Neural progenitor cell (in vitro differentiated cells): ENCODE results near the gene MYOM3. TPM values are rescaled to one million over a fixed set of nuclear protein-coding genes. Genes with fewer than 3 reads are reported as not detected.

Source experiments
- DNase-seq: peaks from one replicate; pipeline ENCODE4 v3.0.0-alpha.2; 2016; ENCODE audit warnings: low spot score
- H2AFZ ChIP-seq: fragments of 200-600 bp; sonication (generic); replicated peaks from 2 replicates; pipeline ENCODE4 v1.6.1; 2016; ENCODE audit warnings: antibody characterized with exemption
- H3F3A ChIP-seq: fragments of 200-600 bp; sonication (generic); 2 replicates; pipeline ENCODE4 v1.6.1; 2016; ENCODE audit warnings: antibody characterized with exemption, low read depth
- H3K27ac ChIP-seq: fragments of 200-600 bp; sonication (generic); 2 replicates; pipeline ENCODE4 v1.5.1; 2016; ENCODE audit warnings: mild to moderate bottlenecking
- H3K27me3 ChIP-seq: fragments of 200-600 bp; sonication (generic); 2 replicates; pipeline ENCODE4 v1.6.1; 2016; ENCODE audit warnings: mild to moderate bottlenecking, moderate library complexity
- H3K36me3 ChIP-seq: fragments of 200-600 bp; sonication (generic); 2 replicates; pipeline ENCODE4 v1.5.1; 2016
- H3K4me1 ChIP-seq: fragments of 200-600 bp; sonication (generic); 2 replicates; pipeline ENCODE4 v1.6.1; 2016; ENCODE audit warnings: mixed run types
- H3K4me2 ChIP-seq: fragments of 200-600 bp; sonication (generic); 2 replicates; pipeline ENCODE4 v1.6.1; 2016
- H3K4me3 ChIP-seq: fragments of 200-600 bp; sonication (generic); 2 replicates; pipeline ENCODE4 v1.5.1; 2016
- H3K79me2 ChIP-seq: fragments of 200-600 bp; sonication (generic); 2 replicates; pipeline ENCODE4 v1.6.1; 2016; ENCODE audit warnings: low read depth
- H3K9ac ChIP-seq: fragments of 200-600 bp; sonication (generic); 2 replicates; pipeline ENCODE4 v1.6.1; 2016
- H3K9me3 ChIP-seq: fragments of 200-600 bp; sonication (generic); 2 replicates; pipeline ENCODE4 v1.5.1; 2016; ENCODE audit warnings: low read depth
- H4K20me1 ChIP-seq: fragments of 200-600 bp; sonication (generic); 2 replicates; pipeline ENCODE4 v1.6.1; 2016; ENCODE audit warnings: low read depth
- H3K27ac Mint-ChIP-seq: 3 replicates; pipeline ENCODE4 v1.8.0; 2021; ENCODE audit warnings: mixed read lengths
- H3K27me3 Mint-ChIP-seq: 2 replicates; pipeline ENCODE4 v1.8.0; 2022; ENCODE audit warnings: low read depth, mild to moderate bottlenecking, inconsistent platforms, moderate library complexity, mixed read lengths; ENCODE audit not compliant: insufficient read depth
- H3K36me3 Mint-ChIP-seq: 3 replicates; pipeline ENCODE4 v1.8.0; 2021; ENCODE audit warnings: mixed read lengths
- H3K4me1 Mint-ChIP-seq: 3 replicates; pipeline ENCODE4 v1.8.0; 2021; ENCODE audit warnings: mixed read lengths
- H3K4me3 Mint-ChIP-seq: 3 replicates; pipeline ENCODE4 v1.8.0; 2021; ENCODE audit warnings: mild to moderate bottlenecking, moderate library complexity, mixed read lengths
- H3K9me3 Mint-ChIP-seq: 3 replicates; pipeline ENCODE4 v1.8.0; 2020; ENCODE audit warnings: mixed read lengths
- CTCF ChIP-seq: fragments of 200-600 bp; sonication (generic); IDR thresholded peaks from 2 replicates; pipeline ENCODE4 v1.5.1; 2017; ENCODE audit warnings: antibody characterized with exemption, mild to moderate bottlenecking
- EZH2 ChIP-seq: fragments of 200-600 bp; sonication (generic); IDR thresholded peaks from 2 replicates; pipeline ENCODE4 v1.6.1; 2017; ENCODE audit warnings: antibody characterized with exemption, mild to moderate bottlenecking, moderate library complexity
- EZH2phosphoT487 ChIP-seq: fragments of 200-600 bp; sonication (generic); IDR thresholded peaks from 2 replicates; pipeline ENCODE4 v1.6.1; 2017; ENCODE audit warnings: antibody characterized with exemption
- total RNA-seq: library from RNA; depleted of rRNA; stranded (reverse); fragments of >200 nt; gene quantifications from 2 replicates; pipeline ENCODE4 v1.2.3, GENCODE V29; 2015; ENCODE audit warnings: low replicate concordance

The MYOM3 gene
- total RNA-seq, 1 donor from 2014 or later, result not detected

- Mint-ChIP-seq H3K4me1 (peaks cover 35% of the 10 kb centered on the region), H3K27ac (peak overlapping the region; percentile 46), H3K4me3 (no peak overlapping the region), H3K36me3 (no peaks in the 10 kb centered on the region), H3K27me3 (peaks cover 12% of the 10 kb centered on the region), H3K9me3 (no peaks in the 10 kb centered on the region)
- H3K27me3 ChIP-seq, result no peaks in the 10 kb centered on the region
- peaks cover 23% of the 10 kb centered on the region for H3K4me1 ChIP-seq
- H3K9ac ChIP-seq, result no peak overlapping the region
- H3K4me2 ChIP-seq, result no peak overlapping the region
- no peak overlapping the region for H2AFZ ChIP-seq
- no peaks in the 10 kb centered on the region for H3K36me3 ChIP-seq
- H3K79me2 ChIP-seq, result no peaks in the 10 kb centered on the region
- H3K9me3 ChIP-seq, result no peaks in the 10 kb centered on the region
- no peaks in the 10 kb centered on the region for H4K20me1 ChIP-seq
- H3K27ac ChIP-seq, result no peak overlapping the region
- no peak overlapping the region for H3K4me3 ChIP-seq
- peaks cover 4% of the 10 kb centered on the region for H3F3A ChIP-seq
- no peak for DNase-seq
- no peak for TF ChIP-seq EZH2phosphoT487
- no peak for TF ChIP-seq EZH2
- no peak for TF ChIP-seq CTCF
Observed at GRCh38 chr1:24109686-24110475, 2.1 kb downstream of the MYOM3 start.

GRCh38 chr1:24109166-24109483 lies 2.8 kb downstream of the MYOM3 start:
- DNase-seq, result no peak
- Histone ChIP-seq H3K79me2 (no peaks in the 10 kb centered on the region), H2AFZ (no peak overlapping the region), H3K4me1 (peaks cover 23% of the 10 kb centered on the region), H3K36me3 (no peaks in the 10 kb centered on the region), H3K27me3 (no peaks in the 10 kb centered on the region), H4K20me1 (no peaks in the 10 kb centered on the region), H3K27ac (no peak overlapping the region), H3F3A (peaks cover 4% of the 10 kb centered on the region), H3K9ac (no peak overlapping the region), H3K4me2 (no peak overlapping the region), H3K9me3 (no peaks in the 10 kb centered on the region), H3K4me3 (no peak overlapping the region)
- H3K4me3 Mint-ChIP-seq, result peak overlapping the region; percentile 19
- no peak overlapping the region for H3K27ac Mint-ChIP-seq
- H3K4me1 Mint-ChIP-seq, result peaks cover 35% of the 10 kb centered on the region
- H3K27me3 Mint-ChIP-seq, result peaks cover 12% of the 10 kb centered on the region
- TF ChIP-seq EZH2 (no peak), CTCF (no peak), EZH2phosphoT487 (no peak)
- H3K36me3 Mint-ChIP-seq, result no peaks in the 10 kb centered on the region
- no peaks in the 10 kb centered on the region for H3K9me3 Mint-ChIP-seq

GRCh38 chr1:24108334-24109165 lies 3.4 kb downstream of the MYOM3 start:
- no peak overlapping the region for H3K4me3 ChIP-seq
- H3K4me1 Mint-ChIP-seq, result peaks cover 36% of the 10 kb centered on the region
- peaks cover 23% of the 10 kb centered on the region for H3K4me1 ChIP-seq
- no peak overlapping the region for H3K4me2 ChIP-seq
- no peak overlapping the region for H3K27ac Mint-ChIP-seq
- no peaks in the 10 kb centered on the region for H3K36me3 ChIP-seq
- DNase-seq, result no peak
- H3K79me2 ChIP-seq, result no peaks in the 10 kb centered on the region
- no peak overlapping the region for H3K27ac ChIP-seq
- H3K27me3 ChIP-seq, result no peaks in the 10 kb centered on the region
- peaks cover 12% of the 10 kb centered on the region for H3K27me3 Mint-ChIP-seq
- no peaks in the 10 kb centered on the region for H3K9me3 Mint-ChIP-seq
- H3K9me3 ChIP-seq, result no peaks in the 10 kb centered on the region
- no peaks in the 10 kb centered on the region for H3K36me3 Mint-ChIP-seq
- peak overlapping the region; percentile 19 for H3K4me3 Mint-ChIP-seq
- no peak for TF ChIP-seq EZH2
- TF ChIP-seq CTCF, result no peak
- TF ChIP-seq EZH2phosphoT487, result no peak
- no peak overlapping the region for H3K9ac ChIP-seq
- H2AFZ ChIP-seq, result no peak overlapping the region
- H3F3A ChIP-seq, result peaks cover 4% of the 10 kb centered on the region
- no peaks in the 10 kb centered on the region for H4K20me1 ChIP-seq
